Stimulated activated CD8-positive, alpha-beta memory T cell treated with anti-CD3 and anti-CD28 coated beads, Interleukin-4, amount 100 ng/mL, for 48 hours (primary cell): ENCODE data around the gene KLHDC8B.

Source experiments
- DNase-seq: peaks from one replicate; pipeline ENCODE4 v3.0.0-alpha.2; 2020

The KLHDC8B gene

DNA sequence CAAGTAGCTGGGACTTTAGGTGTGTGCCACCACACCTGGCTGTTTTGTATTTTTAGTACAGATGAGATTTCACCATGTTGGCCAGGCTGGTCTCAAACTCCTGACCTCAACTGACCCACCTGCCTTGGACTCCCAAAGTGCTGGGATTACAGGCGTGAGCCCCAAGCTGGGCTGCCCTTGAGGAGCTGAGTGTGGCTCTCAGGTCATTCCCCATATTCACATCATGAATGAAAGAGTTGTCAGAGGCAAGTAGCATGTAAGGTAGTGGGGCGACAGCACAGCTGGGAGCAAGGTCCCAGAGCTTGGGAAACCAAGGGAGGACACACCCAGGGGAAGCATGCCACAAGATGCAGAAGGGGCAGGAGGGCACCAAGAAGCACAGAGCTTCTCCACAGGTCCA lies 10.2 kb upstream of the KLHDC8B start:
- no peak for DNase-seq

DNA sequence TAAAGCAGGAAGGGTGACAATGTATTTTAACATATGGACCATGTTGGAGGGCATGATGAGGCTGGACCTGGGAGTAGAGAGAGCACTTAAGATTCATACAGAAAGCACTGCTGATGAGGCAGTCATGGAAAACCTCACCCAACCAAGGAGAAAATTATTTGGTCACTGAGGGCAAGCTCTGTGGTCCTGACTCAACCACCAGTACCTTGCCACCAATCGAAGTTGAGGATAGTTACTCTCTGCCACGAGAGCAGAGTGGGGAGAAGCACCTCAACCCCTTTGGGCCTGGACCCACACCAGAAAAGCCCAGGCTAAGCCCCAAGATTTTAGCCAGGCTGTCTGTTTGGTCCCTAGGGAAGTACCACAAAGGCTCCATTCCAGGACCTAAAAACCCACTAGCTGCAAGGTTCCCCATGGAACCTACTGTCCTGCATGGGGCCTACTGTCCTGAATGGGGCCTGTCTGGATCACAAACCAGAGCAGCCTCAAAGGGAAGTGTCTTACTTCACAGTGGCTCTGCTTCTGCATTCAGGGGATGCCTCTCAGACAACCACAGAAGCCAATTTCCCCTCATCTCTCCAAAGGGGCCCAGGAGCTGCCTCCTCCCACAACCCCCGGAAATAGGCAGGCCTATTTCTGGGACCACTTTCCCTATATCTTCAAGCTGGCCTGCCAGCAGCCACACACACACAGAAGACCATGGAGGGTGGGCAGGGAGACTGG lies 9.4 kb upstream of the KLHDC8B start:
- DNase-seq = peak; percentile 42

DNA sequence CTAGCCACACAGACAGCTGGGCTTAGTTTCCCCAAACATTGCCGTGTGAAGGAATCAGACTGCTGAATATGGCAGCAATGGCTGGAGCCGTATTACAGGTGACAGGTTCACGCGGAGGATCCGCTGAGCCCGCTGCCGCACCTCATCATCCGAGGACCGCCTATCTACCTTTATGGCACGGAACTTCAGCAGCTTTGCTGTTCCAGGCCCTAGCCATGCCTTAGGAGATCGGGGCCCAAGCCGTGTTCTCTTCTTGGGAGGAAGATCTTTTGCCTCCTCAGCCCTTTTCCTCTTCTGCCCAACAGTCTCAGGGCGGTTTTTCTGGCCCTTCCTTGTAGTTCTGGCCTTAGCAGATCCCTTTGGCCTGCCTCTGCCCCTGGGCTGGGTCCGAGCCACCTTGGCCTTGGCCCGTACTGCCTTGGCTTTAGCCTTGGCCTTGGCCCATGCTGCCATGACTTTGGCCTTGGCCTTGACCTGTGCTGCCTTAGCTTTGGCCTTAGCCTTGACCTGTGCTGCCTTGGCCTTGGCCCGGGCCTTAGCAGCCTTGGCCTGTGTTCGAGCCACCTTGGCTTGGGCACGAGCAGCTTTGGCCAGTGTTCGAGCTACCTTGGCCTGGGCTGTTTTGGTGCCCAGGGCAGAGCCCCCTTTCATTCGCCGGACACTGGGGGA lies 8.5 kb upstream of the KLHDC8B start:
- DNase-seq = no peak

DNA sequence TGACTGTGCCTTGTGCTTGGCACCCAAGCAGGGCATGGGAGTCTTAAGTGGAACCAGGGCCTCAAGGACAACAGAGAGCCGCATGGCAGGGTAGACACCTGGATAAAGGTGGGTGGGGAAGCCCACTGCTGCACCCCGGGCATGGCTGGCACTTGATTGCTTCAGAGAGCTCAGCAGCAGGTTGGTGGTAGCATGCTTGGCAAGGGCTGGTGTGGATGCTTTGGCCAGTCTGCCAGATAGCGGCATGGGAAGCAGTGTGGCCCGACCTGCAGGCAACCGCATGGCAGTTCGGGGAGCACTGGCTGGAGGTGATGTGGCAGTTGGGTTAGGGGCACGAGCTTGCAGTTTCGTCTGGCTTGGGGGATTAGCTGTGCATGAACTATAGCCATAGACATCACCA lies 7.8 kb upstream of the KLHDC8B start:
- no peak for DNase-seq

DNA sequence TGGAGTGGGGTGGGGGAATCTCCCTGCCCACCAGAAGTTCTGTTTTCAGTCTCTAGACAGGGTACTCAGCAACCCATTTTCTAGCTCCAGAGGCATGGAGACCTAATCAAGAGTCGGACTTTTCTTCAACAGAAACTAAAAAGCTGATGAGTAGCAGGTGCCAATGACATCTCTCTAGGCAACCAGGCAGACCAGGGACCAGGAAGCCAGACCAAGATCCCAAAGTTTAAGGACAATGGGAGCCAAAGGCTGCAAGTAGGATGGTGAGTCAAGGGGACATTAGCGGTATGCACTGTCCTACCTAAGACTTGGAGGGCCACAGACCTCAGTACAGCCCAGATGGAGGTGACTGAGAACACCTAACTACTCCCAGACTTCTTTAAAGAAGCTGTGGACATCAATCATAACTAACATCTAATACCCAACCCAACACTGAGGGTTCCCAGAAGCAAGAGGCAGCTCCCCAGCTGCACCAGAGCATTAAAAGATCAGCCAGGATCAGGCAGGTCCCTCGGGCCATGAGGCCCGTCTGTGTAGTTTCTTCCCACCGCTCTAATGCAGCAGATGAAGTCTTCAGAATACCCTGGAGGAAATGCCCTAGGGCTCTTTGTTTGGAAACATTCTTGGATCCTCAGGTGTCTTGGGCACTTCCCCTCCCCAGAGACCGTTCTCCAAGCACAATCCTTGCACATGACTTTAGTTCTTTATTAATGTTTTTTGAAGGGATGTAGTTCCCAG lies 6.2 kb upstream of the KLHDC8B start:
- DNase-seq = no peak

DNA sequence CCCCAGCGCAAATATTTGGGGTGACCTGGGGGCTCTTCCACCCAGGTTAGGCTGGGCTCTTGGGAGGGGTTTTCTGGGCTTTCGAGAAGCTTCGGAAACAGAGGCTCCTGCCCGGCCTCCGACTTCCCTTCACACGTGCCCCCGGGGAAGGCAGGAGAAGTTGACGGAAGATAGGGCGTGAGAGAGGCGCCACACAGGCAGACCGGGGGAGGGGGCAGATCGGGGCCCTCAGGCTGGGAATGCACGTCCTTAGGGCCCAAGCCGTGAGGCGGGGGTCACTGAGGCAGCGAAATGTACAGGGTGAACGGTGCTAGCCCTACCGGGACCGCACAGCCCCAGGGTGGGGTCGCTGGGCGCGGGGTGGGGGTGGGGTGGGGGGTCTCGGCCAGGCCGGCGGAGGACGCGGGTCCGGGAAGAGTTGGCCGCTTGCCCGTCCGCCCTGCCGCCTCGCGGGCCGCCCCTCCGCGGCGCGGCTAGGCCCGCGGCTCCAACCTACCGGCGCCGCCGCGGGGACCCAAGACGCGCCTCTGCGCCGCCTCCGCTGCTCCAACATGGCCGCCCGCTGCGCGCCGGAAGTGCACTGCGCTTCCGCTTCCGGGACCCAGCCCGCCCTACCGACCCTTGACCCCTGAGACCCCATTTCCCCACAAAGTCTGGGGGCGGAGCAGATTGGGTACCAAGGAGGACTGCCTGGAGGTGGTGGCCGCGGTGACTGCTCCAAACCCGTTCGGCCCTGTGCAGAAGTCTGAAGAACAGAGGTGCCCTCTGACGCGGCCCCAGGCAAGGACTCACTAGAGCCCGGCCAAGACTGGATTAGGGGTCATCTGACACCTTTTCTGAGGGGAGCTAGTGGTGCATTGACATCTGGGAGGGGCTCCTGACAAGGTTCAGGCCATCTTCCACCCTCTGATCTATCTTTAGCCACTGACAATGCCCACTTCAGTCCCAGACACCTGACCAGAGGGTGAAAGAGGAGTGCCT lies 5.3 kb upstream of the KLHDC8B start, which contains the start of gene CCDC71:
Gene CCDC71 (minus strand): TSS at position 561 of the 981 bp plus-strand sequence. CDS start 2,123 bp downstream, outside the sequence.
- DNase-seq = peak; percentile 86

DNA sequence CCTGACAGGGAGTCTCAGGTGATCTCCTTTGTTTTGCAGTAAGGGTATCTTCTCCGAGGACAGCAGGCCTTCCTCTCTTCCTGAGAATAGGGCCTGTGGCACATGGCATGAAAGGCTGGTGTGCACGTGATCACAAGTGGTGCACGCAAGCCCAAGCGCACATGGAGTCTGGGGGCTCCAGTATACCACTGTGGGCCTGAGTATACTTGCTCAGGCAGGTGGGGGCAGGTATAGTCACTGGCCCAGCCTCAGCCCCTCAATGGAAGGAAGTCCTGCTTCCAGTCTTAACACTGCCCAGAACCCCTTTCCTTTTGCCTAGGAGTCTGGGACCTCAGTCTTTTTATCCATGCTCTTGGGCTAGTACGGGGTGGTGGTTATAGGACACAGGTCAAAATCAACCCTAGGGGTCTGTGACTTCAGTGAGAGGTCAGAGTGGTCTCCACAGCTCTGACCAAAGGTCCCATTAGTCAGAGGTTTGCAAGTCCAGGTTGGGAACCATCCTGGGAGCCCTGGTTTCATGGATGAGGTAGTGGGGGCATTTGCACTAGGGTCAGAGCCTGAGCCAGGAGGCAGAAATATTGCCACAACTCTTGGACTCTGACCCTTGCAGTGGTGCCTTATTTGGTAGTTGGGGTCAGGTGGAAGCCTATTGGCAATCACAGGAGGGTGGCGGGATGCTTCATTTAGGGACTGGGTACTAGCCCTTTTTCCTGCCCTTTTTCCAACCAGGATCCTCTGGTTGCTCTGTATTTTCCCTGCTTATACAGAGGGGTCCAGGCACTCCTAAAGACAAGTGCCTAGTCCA lies 4.4 kb upstream of the KLHDC8B start:
- DNase-seq = no peak

DNA sequence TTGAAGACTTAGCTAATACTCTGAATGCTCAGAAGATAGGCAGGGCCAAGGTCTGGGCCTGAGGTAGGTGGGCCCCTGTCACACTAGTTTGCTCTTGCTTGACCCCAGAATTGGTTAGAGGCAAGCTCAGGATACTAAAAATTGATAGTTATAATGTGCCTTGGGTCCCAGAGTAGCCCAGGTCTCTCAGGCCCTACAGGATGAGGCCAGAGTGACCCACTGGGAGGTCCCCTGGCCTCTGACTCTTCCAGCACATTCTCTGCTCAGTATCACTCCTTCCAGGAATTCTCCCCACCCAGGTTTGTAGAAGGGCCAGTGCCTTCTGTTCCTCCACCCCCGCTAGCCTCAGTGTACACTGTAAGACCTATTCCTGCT lies 667 bp upstream of the KLHDC8B start:
- no peak for DNase-seq

DNA sequence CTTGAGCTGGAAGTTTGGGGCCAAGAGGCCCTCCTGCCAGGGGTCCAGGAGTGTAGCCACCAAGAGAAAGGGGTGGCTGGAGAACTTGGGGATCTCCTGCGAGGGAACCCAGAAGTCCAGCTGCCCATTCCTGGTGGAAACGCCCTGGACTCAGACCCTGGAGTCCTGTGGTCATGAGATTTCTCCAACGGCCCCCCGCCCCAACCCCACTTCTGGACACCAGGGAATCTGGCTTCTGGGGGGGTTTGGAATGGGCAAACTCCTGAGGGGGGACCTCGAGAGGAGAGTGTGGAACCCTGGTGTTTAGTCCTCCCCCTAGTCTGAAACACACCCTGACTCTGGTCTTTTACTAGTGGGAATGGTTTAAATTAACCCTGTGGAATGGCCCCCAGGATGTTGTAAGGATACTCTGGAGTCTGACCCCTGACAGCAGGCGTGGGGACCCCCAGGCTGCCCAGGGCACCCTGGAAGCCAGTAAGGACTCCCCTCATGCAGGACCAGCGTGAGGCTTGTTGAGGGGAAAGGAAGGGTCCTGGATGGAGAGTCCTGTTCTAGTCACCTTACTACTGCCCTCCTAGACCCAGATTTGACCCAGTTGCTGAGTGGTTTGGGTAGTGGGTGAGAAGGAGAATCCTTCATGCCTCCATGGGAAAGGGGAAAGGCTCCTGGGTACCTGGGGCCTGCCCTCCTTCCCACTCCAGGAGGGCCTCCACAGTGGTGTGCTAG lies 540 bp downstream of the KLHDC8B start:
- no peak for DNase-seq

DNA sequence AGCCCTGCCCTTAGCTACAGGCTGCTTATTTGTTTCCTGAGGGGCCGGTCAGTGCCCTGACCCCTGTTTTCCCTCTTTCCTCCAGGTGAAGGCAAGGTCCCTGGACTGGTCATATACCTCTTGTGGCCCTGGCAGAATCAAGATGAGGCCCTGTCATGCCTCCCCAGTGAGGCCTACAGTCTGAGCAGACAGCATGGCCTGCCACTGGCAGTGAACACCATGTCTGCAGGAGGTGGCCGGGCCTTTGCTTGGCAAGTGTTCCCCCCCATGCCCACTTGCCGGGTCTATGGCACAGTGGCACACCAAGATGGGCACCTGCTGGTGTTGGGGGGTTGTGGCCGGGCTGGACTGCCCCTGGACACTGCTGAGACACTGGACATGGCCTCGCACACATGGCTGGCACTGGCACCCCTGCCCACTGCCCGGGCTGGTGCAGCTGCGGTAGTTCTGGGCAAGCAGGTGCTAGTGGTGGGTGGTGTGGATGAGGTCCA lies 1.2 kb downstream of the KLHDC8B start:
- no peak for DNase-seq

DNA sequence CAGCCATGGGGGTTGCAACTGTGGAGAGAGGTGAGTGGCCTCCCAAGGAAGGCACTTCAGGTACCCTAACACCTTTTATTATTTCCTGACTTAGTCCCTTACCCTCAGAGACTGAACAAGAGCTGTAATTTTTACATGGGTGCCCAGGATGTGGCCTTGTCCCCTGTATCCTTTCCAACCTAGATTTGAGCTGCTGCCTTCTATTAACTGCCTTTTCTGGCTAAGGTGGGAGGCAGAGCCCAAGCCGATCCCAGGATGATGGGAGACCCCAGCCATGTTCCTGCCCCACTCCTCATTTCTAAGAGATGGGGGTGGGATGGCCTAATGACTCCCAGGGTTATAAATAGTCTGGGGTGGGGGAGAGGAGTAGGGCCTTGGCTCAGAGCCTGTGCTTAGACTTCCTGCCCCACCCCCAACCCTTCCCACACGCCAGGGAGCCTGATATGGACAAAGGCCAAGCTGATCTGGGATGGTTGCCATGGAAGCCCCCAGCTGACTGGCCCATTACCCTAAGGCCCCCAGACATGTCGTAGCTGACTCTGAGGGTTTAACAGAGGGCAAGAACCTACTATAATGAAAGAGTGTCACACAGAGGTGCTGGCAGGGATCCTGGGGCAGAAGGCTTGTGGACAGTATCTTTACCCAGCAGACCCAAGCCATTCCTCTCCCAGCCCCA lies 1.9 kb downstream of the KLHDC8B start:
- no peak for DNase-seq

DNA sequence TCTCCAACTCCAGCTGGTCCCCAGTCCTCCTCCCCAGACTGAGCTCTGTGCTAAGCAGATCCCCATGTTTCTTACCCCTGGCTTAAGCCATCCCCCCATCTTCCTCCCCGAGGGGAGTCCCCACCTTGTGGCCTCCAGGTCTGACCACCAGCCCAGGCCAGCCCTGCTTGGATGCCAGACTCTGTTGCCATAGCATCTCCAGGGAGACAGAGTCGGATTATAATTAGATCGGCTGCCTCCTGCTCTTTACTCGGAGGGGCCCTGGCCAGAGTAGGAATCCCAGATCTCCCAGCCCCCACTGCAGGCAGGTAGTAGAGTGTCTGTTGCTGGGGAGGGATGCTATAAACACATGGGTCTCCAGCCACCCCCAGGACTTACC lies 2.4 kb downstream of the KLHDC8B start:
- no peak for DNase-seq

DNA sequence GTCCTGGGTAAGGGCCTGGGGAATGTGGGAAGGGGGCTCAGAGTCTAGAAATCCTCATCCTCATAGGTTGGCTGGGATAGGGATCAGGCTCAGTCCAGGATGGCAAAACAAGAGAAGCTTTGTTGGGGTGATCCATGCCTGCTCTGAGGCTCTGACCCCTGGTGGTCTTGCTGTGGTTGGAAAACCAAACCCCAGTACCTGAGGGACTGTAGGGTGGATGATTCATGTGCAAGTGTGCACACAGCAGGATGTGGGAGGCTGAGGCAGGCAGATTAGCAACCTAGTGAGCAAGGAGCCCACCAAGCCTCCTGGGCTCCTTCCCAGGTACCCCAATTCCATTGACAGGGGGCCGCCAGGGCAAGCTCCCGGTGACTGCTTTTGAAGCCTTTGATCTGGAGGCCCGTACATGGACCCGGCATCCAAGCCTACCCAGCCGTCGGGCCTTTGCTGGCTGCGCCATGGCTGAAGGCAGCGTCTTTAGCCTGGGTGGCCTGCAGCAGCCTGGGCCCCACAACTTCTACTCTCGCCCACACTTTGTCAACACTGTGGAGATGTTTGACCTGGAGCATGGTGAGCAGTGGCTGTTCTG lies 3.1 kb downstream of the KLHDC8B start:
- no peak for DNase-seq

DNA sequence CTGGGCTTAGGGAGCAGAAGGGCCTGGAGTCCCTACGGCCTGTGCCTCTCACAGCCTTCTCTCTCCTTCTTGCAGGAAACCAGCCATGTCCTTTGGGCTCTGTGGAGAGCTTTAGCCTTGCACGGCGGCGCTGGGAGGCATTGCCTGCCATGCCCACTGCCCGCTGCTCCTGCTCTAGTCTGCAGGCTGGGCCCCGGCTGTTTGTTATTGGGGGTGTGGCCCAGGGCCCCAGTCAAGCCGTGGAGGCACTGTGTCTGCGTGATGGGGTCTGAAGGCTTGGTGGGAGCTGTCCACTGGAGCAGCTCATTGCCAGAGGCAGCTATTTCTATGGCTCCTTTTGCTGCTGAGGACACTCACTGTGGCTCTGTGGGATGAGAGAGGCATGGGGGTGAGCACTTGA lies 4.1 kb downstream of the KLHDC8B start:
- DNase-seq = no peak

DNA sequence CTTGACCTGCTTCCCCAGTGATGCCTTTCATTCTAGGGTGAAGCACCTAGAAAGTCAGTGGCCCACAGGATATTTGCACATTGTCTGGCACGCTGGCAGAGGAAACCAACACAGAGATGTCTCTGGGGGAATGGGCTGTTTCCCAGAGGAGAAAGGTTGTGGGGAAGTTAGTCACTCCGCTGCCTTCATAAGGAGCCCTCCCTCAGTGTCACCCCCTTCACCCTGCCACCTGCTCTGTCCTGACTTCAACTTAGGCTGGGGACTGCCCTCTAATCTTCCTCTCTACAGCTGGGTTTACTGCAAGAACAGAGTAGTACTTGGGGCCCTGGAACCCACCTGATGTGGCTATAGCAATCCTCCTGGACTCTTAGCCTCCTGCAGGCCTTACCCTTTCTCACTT lies 5.7 kb downstream of the KLHDC8B start:
- DNase-seq = no peak

DNA sequence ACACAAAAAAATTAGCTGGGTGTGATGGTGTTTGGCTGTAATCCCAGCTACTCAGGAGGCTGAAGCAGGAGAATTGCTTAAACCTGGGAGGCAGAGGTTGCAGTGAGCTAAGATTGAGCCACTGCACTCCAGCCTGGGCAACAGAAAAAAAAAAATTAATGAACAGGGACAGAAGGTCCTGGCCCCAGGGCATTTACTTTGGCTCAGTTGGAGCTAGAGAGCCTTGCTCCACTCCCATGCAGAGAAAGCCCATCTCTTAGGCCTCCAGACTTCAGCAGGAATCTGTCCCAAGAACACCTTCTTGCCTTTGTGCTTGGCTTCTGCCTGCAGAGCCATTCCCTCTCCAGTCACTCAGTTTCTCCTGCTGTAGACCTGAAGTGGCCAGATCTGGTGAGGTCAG lies 8.7 kb downstream of the KLHDC8B start:
- no peak for DNase-seq

DNA sequence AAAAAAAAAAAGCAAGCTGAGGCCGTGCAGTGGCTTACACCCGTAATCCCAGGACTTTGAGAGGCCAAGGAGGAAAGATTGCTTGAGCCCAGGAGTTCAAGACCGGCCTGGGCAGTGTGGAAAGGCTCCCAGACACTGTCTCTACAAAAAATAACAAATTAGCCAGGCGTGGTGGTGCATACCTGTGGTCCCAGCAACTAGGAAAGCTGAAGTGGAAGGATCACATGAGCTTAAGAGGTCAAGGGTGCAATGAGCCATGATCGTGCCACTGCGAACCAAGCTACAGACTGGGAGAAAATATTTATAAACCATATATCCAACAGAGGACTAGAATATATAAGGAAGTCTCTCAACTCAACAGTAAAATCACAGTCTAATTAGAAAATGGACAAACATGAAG lies 10.0 kb downstream of the KLHDC8B start:
- no peak for DNase-seq

DNA sequence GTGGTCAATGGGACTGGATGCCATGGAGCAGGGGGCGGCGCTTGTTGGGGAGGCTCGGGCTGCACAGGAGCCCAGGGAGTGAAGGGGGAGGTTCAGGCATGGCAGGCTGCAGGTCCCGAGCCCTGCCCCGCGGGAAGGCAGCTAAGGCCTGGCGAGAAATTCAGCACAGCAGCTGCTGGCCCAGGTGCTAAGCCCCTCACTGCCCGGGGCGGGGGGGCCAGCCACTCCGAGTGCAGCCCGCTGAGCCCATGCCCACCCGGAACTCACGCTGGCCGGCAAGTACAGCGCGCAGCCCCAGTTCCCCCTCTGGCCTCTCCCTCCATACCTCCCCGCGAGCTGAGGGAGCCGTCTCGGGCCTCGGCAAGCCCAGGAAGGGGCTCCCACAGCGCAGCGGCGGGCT lies 11.3 kb downstream of the KLHDC8B start:
- DNase-seq = no peak

DNA sequence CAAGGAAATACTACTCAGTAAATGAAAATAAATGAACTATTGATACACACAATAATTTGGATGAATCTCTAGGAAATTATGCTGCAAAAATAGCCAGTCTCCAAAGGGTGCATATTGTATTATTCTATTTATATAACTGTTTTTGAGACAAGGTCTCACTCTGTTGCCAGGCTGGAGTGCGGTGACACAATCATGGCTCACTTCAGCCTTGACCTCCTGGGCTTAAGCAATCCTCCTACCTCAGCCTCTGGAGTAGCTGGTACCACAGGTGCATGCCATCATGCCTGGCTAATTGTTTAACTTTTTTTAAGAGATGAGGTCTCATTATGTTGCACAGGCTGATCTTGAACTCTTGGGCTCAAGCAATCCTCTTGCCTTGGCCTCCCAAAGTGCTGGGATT lies 12.5 kb downstream of the KLHDC8B start:
- no peak for DNase-seq

DNA sequence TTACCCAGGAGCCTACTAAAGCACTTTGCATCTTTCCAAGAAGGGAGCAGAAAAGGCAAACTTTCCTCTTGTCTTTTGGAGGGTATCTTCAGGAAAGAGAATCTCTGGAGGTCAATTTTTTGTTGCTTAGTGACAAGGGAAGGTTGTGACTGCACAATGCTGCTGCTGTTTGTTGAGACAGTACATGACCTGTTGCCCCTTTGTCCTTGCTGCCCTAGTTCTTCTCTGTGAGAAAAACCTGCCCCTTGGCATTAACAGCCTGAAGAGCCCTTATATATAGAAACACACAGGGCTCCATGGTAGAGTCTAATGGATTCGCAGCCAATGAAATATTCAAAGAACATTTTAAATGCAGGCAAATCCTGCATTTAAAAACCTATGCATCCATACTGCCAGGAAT lies 20.3 kb downstream of the KLHDC8B start:
- DNase-seq = no peak
